Ramos (cell line): ENCODE measurements around the gene CLCA1.

ENCODE experiments used
- in situ Hi-C: fragments of 300-500 bp; cut with MboI; formaldehyde crosslinking; loops from one replicate; pipeline ENCODE4 v1.14.3; 2022; ENCODE audit warnings: low sequenced_read_pairs; ENCODE audit not compliant: unreplicated experiment

The CLCA1 gene

DNA sequence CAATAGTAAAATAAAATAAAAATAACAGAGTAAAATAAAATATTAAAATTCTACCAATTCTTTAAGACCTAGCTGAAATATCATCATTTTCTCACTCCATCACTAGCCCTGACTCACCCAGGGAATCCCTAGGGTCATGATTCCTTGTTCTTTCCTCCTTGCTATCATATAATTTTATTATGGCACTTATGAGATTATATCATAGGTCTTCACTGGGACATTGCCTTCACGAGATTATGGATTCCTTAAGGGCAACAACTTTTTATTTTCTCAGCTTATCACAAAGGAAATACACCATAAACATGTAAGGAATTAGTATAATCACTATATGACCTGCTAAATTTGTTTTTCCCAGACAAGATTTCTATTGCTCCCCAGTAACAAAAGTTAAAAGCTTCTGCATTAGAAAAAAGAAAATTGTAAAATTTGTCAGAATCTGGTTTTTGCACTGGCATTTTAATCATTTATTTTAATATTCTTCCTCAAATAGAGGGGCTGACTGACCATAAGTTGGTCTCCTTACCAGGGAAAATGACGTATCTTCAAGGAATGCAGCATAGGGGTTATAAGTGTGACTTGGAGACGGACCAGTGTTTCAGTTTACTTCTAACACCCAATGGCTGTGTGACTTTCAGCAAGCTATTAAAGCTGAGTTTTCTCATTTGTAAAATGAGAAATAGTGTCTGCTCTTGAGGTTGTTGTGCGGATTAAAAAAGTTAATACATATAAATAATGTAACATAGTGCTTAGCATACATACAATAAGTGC, 69.4 kb downstream of the CLCA1 start:
- in situ Hi-C loops, result no loop called here

DNA sequence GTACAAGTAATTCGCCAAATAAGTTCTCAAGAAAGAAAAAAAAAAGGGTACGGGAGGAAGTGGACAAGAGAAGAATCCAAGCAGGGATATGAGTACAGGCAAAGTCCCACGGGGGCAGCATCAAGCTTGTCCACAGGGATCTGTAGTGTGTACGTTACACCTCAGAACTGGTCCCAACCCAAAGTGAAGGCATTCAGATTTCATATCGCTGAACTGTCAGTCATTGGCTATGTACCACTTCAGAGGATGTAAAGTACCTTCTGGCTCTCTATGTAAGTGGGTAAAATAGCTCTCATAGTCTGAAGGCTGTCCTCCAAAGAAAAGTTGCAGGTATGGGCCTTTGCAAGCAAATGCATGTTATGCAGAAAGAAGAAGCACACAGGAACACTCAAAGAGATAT, 70.0 kb downstream of the CLCA1 start:
- in situ Hi-C loops, result no loop called here

DNA sequence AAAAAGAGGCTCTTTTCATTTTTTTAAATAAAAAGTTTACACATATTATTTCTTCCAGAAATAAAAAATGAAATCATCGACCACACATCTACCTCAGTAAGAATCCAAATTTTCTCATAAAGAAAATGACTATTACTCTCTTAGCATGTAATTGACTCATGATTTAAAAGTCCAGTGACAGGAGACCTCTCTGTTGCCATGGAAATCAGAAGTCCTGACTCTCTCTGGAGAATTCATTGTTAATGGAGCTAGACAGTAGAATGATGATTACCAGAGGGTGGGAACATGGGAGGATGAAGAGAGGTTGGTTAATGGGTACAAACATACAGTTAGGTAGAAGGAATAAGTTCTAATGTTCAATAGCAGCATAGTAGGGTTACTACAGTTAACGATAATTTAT, 73.1 kb downstream of the CLCA1 start:
- in situ Hi-C loops, result no loop called here

DNA sequence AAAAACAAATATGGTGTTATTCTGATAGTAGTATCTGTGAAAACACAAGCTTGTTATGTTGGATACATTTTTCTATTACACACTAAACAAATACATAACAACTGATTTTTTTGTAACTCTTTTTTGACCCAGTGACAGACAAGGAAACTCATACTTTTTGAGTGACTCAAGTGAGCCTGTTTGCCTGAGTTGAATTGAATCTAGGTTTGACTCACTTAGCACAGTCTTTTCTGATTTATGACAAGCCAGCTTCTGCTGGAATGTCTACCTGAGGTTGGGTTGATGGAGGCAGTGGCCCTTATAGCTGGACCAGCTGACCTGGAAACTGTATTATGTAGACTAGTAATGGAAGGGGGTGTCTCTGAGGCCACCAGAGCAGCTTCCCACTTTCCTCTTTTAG, 73.9 kb downstream of the CLCA1 start:
- in situ Hi-C loops, result no loop called here

DNA sequence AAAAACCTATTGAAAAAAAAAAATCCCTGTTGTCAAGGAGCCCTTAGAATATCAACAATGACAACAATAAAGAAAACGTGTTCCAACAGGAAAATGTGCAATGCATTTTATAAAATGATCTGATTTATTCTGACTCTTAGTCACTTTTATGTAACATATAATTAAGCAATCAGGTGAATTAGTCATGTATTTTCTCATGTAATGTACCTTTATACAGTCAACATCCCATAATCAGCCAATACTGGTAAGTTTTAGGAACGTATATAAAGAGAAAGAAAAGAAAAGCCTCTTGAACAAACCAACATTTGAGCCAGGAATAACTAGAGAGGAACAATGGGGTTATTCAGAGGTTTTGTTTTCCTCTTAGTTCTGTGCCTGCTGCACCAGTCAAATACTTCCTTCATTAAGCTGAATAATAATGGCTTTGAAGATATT, 78.1 kb downstream of the CLCA1 start, which contains the start of gene CLCA4:
Gene CLCA4, plus strand, starts transcription at position 292 of the 435 bp plus-strand sequence. Its CDS starts 42 bp downstream, at position 334.
- in situ Hi-C loops, result no loop called here

DNA sequence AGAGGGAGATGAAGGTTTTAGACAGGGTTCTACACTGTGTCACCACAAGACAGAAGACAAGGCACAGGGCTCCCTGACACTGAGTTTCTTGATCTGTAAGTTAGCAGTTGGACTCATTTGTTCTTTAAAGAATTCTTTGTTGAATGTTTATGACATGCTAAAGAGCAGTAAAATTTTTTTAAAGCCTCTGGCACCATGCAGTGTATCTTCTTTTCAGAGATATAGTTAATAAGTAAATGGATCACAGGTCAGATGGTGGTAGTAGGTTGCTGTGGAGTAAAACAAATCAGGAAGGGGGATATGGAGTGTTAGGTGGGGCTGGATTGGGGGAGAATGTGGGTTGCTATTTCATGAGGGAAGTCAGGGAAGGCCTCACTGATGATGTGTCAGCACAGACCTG, 80.1 kb downstream of the CLCA1 start:
- in situ Hi-C loops, result no loop called here
